Vagina (tissue), 2 donors: ENCODE measurements around the gene ACAN. TPM values are rescaled to one million over a fixed set of nuclear protein-coding genes. Genes with fewer than 3 reads are reported as not detected.

Experiments used
- DNase-seq, 2 donors: peaks; one replicate each; pipeline ENCODE4 v3.0.0-alpha.2; 2017; ENCODE audit errors: extremely low spot score in 2 of 2
- H3K27ac ChIP-seq: fragments of 200-600 bp; sonication (generic); one replicate; pipeline ENCODE4 v1.5.1; 2019
- H3K27me3 ChIP-seq: fragments of 200-600 bp; sonication (generic); one replicate; pipeline ENCODE4 v1.5.1; 2019
- H3K36me3 ChIP-seq, 2 donors: fragments of 200-600 bp; sonication (generic); one replicate each; pipeline ENCODE4 v1.5.1; 2017 to 2019
- H3K4me1 ChIP-seq: fragments of 200-600 bp; sonication (generic); one replicate; pipeline ENCODE4 v1.5.1; 2019
- H3K4me3 ChIP-seq, 2 donors: fragments of 200-600 bp; sonication (generic); 1 replicate in 1 of 2; 2 replicates in 1 of 2; pipeline ENCODE4 v1.5.1; 2016 to 2019
- H3K9me3 ChIP-seq: fragments of 200-600 bp; sonication (generic); one replicate; pipeline ENCODE4 v1.5.1; 2019
- CTCF ChIP-seq, 3 experiments: fragments of 450-650 bp in 2 of 3; fragments of 200-600 bp in 1 of 3; sonication (generic) in 1 of 3; IDR thresholded peaks; one replicate each; pipeline ENCODE4 v1.5.1; 2017 to 2019; ENCODE audit warnings: antibody characterized with exemption in 3 of 3, mild to moderate bottlenecking in 2 of 3, moderate library complexity in 2 of 3
- POLR2A ChIP-seq, 2 donors: fragments of 450-650 bp; IDR thresholded peaks; one replicate each; pipeline ENCODE4 v1.6.1; 2017; ENCODE audit warnings: antibody characterized with exemption in 2 of 2, mild to moderate bottlenecking in 2 of 2, moderate library complexity in 2 of 2
- POLR2AphosphoS5 ChIP-seq, 2 donors: sonication (generic); formaldehyde crosslinking; IDR thresholded peaks; one replicate each; pipeline ENCODE4 v1.9.0; 2017; ENCODE audit warnings: antibody characterized with exemption in 2 of 2, mild to moderate bottlenecking in 2 of 2, low read depth in 1 of 2; ENCODE audit not compliant: insufficient read depth in 1 of 2
- intact Hi-C: fragments of 100-400 bp; cut with DNase I; formaldehyde crosslinking; loops from one replicate; pipeline ENCODE4 v1.15.1; 2023
- total RNA-seq: library from RNA; depleted of rRNA; stranded (reverse); fragments of >200 nt; gene quantifications from one replicate; pipeline ENCODE4 v1.2.3, GENCODE V29; 2016

Gene ACAN
- total RNA-seq, 1 donor from 2014 or later: 2.0 TPM

DNA sequence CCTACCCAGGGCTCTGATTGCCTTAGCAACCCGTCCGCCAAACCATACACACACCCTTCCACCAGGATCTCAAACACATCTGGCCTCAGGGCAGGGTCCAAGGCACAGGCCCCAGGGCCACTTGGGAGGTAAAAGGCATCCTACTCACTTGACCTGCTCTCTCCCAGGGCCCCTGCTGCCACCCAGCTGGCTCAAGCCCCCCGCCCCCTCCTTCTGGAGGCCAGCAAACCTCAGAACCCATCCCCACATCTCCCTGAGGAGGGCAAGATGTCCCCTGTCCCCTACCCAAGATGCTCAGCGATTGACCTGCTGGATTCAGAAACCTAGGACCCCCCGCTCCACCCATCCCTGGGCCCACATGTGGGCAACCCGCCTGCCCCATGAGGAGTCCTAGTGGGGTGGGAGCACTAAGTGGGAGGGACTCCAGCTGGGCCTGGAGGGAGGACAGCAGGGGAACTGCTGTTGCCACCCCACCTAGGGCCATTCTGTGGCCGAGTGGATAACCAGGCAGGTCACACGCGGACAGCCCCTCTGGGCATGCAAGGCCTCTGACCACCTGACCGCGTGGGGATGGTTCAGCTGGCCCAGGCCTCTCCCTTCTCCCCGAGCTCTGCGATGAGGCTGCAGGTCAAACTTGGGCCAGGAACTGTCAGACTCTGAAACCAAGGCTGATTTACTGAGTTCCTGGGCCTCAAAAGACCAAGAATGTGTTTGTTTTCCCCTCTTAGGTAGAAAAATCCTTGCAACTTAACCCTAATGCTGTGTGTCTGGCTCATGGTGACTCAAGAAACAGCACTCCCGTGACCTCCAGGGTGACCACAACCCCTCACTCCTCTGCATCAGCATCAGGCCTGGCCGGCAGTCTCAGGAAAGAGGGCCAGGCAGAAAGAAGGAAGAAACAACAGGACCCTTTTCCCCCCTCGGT is 105.7 kb downstream of the ACAN start:
- H3K27ac ChIP-seq: peak overlapping the region; percentile 89
- H3K4me3 ChIP-seq: peak overlapping the region in 1 of 2 donors; percentile 2
- peaks cover 84% of the 10 kb centered on the region for H3K4me1 ChIP-seq
- H3K27me3 ChIP-seq: no peaks in the 10 kb centered on the region
- no peaks in the 10 kb centered on the region for H3K9me3 ChIP-seq
- no peak for DNase-seq
- H3K36me3 ChIP-seq: peaks cover 0 to 41% of the 10 kb centered on the region in 2 donors
- intact Hi-C loops: loop anchor here (5.0 kb wide), 1 partner anchor 268 kb away; no protein-coding TSS in a partner anchor
- TF ChIP-seq CTCF (IDR thresholded peaks at IDR 0.05): no peak
- TF ChIP-seq POLR2AphosphoS5 (IDR thresholded peaks at IDR 0.05; ENCODE audit: insufficient read depth in 1 of 2, low read depth in 1 of 2): peak in 1 of 2 donors; percentile 62

DNA sequence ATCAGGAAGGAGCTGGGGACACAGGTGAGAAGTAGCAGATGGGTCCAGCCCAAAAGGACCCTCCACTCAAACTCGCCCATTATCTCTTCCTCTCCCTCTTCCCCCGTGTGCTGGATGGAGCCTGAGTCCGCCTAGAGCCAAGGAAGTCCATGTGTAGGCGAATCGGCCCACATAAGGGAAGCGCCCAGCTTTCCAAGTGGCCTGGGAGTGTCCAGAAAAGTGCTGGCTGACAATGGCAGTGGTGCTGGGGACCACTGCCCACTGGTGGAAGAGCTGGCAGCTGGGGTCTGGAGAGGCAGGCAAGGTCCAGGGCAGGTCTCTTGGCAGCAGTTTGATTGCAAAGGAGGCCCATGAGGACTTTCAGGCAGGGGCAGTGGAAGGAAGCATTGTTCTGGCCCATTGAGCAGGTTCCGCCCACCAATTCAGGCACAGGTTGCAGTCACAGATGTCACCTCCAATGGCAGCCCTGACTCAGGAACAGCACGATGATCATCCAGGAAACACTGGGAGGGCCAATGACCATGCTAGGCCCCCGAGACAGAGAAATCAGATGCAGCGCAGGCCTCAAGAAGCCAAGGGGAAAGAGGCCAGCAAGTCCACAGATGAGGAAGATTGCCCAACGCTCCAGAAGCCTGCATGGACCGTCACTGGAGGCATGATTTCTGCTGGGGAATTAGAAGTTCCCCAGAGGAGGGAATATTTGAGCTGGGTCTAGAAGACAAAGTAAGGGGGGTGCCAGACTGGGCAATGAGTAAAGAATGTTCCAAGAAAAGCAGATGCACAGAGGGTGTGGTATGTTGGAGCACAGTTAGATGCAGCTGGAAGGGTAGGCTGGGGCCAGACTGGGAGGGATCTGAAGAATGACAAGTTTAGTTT is 107.0 kb downstream of the ACAN start:
- peak overlapping the region; percentile 89 for H3K27ac ChIP-seq
- no peaks in the 10 kb centered on the region for H3K9me3 ChIP-seq
- DNase-seq: no peak
- intact Hi-C loops: loop anchor here (5.0 kb wide), 2 partner anchors 107 to 267 kb away; no protein-coding TSS in a partner anchor
- peaks cover 0 to 41% of the 10 kb centered on the region in 2 donors for H3K36me3 ChIP-seq
- peak overlapping the region; percentile 2 to 57 for H3K4me3 ChIP-seq
- TF ChIP-seq POLR2AphosphoS5 (IDR thresholded peaks at IDR 0.05; ENCODE audit: insufficient read depth in 1 of 2, low read depth in 1 of 2) (no peak), POLR2A (IDR thresholded peaks at IDR 0.05) (no peak), CTCF (IDR thresholded peaks at IDR 0.05) (no peak)
- H3K27me3 ChIP-seq: no peaks in the 10 kb centered on the region
- H3K4me1 ChIP-seq: peaks cover 72% of the 10 kb centered on the region

GRCh38 chr15:88911766-88912118 is 108.5 kb downstream of the ACAN start:
- no peak for TF ChIP-seq POLR2A (IDR thresholded peaks at IDR 0.05)
- TF ChIP-seq POLR2AphosphoS5 (IDR thresholded peaks at IDR 0.05; ENCODE audit: insufficient read depth in 1 of 2, low read depth in 1 of 2): peak in 1 of 2 donors; percentile 12
- Histone ChIP-seq H3K4me3 (peak overlapping the region; percentile 57 to 83), H3K27me3 (no peaks in the 10 kb centered on the region), H3K27ac (peak overlapping the region; percentile 89), H3K36me3 (peaks cover 0 to 30% of the 10 kb centered on the region in 2 donors), H3K9me3 (no peaks in the 10 kb centered on the region), H3K4me1 (peaks cover 56% of the 10 kb centered on the region)
- intact Hi-C loops: loop anchor here (5.0 kb wide), 1 partner anchor 106 kb away; no protein-coding TSS in a partner anchor
- no peak for DNase-seq

GRCh38 chr15:88912500-88912921 is 109.3 kb downstream of the ACAN start:
- TF ChIP-seq POLR2AphosphoS5 (IDR thresholded peaks at IDR 0.05; ENCODE audit: insufficient read depth in 1 of 2, low read depth in 1 of 2) (peak in 1 of 2 donors; percentile 10), CTCF (IDR thresholded peaks at IDR 0.05) (no peak), POLR2A (IDR thresholded peaks at IDR 0.05) (no peak)
- Histone ChIP-seq H3K36me3 (peaks cover 0 to 25% of the 10 kb centered on the region in 2 donors), H3K4me3 (peak overlapping the region; percentile 57 to 83), H3K27me3 (no peaks in the 10 kb centered on the region), H3K27ac (peak overlapping the region; percentile 89), H3K4me1 (peaks cover 48% of the 10 kb centered on the region), H3K9me3 (no peaks in the 10 kb centered on the region)
- DNase-seq: no peak
- intact Hi-C loops: loop anchor here (5.0 kb wide), 1 partner anchor 105 kb away; no protein-coding TSS in a partner anchor
